ENCODE measurements around the gene TMPRSS4. TPM values are rescaled to one million over a fixed set of nuclear protein-coding genes. Genes with fewer than 3 reads are reported as not detected.

TMPRSS4 gene
- total and polyA plus RNA-seq, 2 of the 13 experiments (the other 11 are each of a cell fraction or from before 2014, with no cell fraction given), result 0.32 TPM; not detected in 1

- TF ChIP-seq, protein P1, sequence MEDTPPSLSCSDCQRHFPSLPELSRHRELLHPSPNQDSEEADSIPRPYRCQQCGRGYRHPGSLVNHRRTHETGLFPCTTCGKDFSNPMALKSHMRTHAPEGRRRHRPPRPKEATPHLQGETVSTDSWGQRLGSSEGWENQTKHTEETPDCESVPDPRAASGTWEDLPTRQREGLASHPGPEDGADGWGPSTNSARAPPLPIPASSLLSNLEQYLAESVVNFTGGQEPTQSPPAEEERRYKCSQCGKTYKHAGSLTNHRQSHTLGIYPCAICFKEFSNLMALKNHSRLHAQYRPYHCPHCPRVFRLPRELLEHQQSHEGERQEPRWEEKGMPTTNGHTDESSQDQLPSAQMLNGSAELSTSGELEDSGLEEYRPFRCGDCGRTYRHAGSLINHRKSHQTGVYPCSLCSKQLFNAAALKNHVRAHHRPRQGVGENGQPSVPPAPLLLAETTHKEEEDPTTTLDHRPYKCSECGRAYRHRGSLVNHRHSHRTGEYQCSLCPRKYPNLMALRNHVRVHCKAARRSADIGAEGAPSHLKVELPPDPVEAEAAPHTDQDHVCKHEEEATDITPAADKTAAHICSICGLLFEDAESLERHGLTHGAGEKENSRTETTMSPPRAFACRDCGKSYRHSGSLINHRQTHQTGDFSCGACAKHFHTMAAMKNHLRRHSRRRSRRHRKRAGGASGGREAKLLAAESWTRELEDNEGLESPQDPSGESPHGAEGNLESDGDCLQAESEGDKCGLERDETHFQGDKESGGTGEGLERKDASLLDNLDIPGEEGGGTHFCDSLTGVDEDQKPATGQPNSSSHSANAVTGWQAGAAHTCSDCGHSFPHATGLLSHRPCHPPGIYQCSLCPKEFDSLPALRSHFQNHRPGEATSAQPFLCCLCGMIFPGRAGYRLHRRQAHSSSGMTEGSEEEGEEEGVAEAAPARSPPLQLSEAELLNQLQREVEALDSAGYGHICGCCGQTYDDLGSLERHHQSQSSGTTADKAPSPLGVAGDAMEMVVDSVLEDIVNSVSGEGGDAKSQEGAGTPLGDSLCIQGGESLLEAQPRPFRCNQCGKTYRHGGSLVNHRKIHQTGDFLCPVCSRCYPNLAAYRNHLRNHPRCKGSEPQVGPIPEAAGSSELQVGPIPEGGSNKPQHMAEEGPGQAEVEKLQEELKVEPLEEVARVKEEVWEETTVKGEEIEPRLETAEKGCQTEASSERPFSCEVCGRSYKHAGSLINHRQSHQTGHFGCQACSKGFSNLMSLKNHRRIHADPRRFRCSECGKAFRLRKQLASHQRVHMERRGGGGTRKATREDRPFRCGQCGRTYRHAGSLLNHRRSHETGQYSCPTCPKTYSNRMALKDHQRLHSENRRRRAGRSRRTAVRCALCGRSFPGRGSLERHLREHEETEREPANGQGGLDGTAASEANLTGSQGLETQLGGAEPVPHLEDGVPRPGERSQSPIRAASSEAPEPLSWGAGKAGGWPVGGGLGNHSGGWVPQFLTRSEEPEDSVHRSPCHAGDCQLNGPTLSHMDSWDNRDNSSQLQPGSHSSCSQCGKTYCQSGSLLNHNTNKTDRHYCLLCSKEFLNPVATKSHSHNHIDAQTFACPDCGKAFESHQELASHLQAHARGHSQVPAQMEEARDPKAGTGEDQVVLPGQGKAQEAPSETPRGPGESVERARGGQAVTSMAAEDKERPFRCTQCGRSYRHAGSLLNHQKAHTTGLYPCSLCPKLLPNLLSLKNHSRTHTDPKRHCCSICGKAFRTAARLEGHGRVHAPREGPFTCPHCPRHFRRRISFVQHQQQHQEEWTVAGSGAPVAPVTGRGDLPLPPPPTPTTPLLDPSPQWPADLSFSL (CRISPR knock-in tag; IDR thresholded peaks at IDR 0.05), result peak; percentile 92
- TF ChIP-seq HNRNPUL1 (IDR thresholded peaks at IDR 0.05; ENCODE audit: low read depth, low read length) (no peak), ZNF570 (CRISPR knock-in tag; IDR thresholded peaks at IDR 0.05; ENCODE audit: borderline replicate concordance) (no peak), GFI1 (CRISPR knock-in tag; IDR thresholded peaks at IDR 0.05; ENCODE audit: borderline replicate concordance) (peak; percentile 96), ZBTB38 (CRISPR knock-in tag; IDR thresholded peaks at IDR 0.05) (0 out of 2 replicates have a peak, but pooled peaks have one; percentile 34), ZSCAN12 (CRISPR knock-in tag; IDR thresholded peaks at IDR 0.05) (no peak), RARA (CRISPR knock-in tag; IDR thresholded peaks at IDR 0.05) (peak; percentile 23; the same call in 1 of the 2 replicates), FOSL2 (CRISPR knock-in tag; IDR thresholded peaks at IDR 0.05) (peak; percentile 55), ZNF33B (CRISPR knock-in tag; IDR thresholded peaks at IDR 0.05) (no peak), SCMH1 (CRISPR knock-in tag; IDR thresholded peaks at IDR 0.05; ENCODE audit: borderline replicate concordance) (no peak), SOX5 (CRISPR knock-in tag; IDR thresholded peaks at IDR 0.05; ENCODE audit: borderline replicate concordance) (peak; percentile 56), SOX13 (IDR thresholded peaks at IDR 0.05) (no peak), SOX13 (CRISPR knock-in tag; conservative IDR thresholded peaks at IDR 0.05 in 1 of 2, IDR thresholded peaks at IDR 0.05 in 1 of 2) (peak in 1 of 2 experiments; percentile 62; a peak in 1 of 4 replicates)
- TF ChIP-seq, protein P2, sequence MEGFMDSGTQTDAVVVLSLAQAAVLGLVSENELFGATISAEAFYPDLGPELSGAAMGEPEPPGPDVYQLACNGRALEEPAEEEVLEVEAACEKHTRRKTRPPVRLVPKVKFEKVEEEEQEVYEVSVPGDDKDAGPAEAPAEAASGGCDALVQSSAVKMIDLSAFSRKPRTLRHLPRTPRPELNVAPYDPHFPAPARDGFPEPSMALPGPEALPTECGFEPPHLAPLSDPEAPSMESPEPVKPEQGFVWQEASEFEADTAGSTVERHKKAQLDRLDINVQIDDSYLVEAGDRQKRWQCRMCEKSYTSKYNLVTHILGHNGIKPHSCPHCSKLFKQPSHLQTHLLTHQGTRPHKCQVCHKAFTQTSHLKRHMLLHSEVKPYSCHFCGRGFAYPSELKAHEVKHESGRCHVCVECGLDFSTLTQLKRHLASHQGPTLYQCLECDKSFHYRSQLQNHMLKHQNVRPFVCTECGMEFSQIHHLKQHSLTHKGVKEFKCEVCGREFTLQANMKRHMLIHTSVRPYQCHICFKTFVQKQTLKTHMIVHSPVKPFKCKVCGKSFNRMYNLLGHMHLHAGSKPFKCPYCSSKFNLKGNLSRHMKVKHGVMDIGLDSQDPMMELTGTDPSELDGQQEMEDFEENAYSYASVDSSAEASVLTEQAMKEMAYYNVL (CRISPR knock-in tag; IDR thresholded peaks at IDR 0.05; ENCODE audit: borderline replicate concordance), result 0 out of 2 replicates have a peak, but pooled peaks have one; percentile 43
These were observed 13.8 kb downstream of the TMPRSS4 start (continued) for GRCh38 chr11:118090545-118091162.

All from HepG2 (cell line).